ENCODE measurements around the gene ID2.
A peak's percentile ranks its signal among the peaks of the same experiment; 100 is the strongest.

GRCh38 chr2:8693157-8693821, 11.4 kb downstream of the ID2 start:
- TF ChIP-seq CTCF (conservative IDR thresholded peaks at IDR 0.05; ENCODE audit: low read depth, low read length) (peak; percentile 75), EZH2 (IDR thresholded peaks at IDR 0.05; ENCODE audit: borderline replicate concordance, low read depth, low read length, poor library complexity, severe bottlenecking) (no peak)
